ENCODE data around the gene MYH7.

The MYH7 gene

GRCh38 chr14:23439107-23439835, 3.8 kb upstream of the MYH7 start:
- no peak for TF ChIP-seq GATA3 (IDR thresholded peaks at IDR 0.05; ENCODE audit: low read depth, low read length)
- no peak for TF ChIP-seq GATA2 (IDR thresholded peaks at IDR 0.05; ENCODE audit: low read depth, low read length)

GRCh38 chr14:23438101-23438971, 2.9 kb upstream of the MYH7 start:
- TF ChIP-seq GATA3 (IDR thresholded peaks at IDR 0.05; ENCODE audit: low read depth, low read length) (no peak), GATA2 (IDR thresholded peaks at IDR 0.05; ENCODE audit: low read depth, low read length) (no peak)

- no peak for TF ChIP-seq GATA3 (IDR thresholded peaks at IDR 0.05; ENCODE audit: low read depth, low read length)
- no peak for TF ChIP-seq GATA2 (IDR thresholded peaks at IDR 0.05; ENCODE audit: low read depth, low read length)
These were observed 2.0 kb upstream of the MYH7 start for GRCh38 chr14:23437133-23438100.

- no peak for TF ChIP-seq GATA2 (IDR thresholded peaks at IDR 0.05; ENCODE audit: low read depth, low read length)
- no peak for TF ChIP-seq GATA3 (IDR thresholded peaks at IDR 0.05; ENCODE audit: low read depth, low read length)
These were observed 1.1 kb upstream of the MYH7 start for GRCh38 chr14:23436327-23437132.

GRCh38 chr14:23434488-23435222, 805 bp downstream of the MYH7 start:
- TF ChIP-seq GATA2 (IDR thresholded peaks at IDR 0.05; ENCODE audit: low read depth, low read length) (no peak), GATA3 (IDR thresholded peaks at IDR 0.05; ENCODE audit: low read depth, low read length) (no peak)

GRCh38 chr14:23433457-23433856, 2.0 kb downstream of the MYH7 start:
- no peak for TF ChIP-seq GATA3 (IDR thresholded peaks at IDR 0.05; ENCODE audit: low read depth, low read length)
- TF ChIP-seq GATA2 (IDR thresholded peaks at IDR 0.05; ENCODE audit: low read depth, low read length): no peak

GRCh38 chr14:23432946-23433345, 2.5 kb downstream of the MYH7 start:
- no peak for TF ChIP-seq GATA2 (IDR thresholded peaks at IDR 0.05; ENCODE audit: low read depth, low read length)
- TF ChIP-seq GATA3 (IDR thresholded peaks at IDR 0.05; ENCODE audit: low read depth, low read length): no peak

GRCh38 chr14:23432102-23432925, 3.1 kb downstream of the MYH7 start:
- TF ChIP-seq GATA2 (IDR thresholded peaks at IDR 0.05; ENCODE audit: low read depth, low read length): no peak
- TF ChIP-seq GATA3 (IDR thresholded peaks at IDR 0.05; ENCODE audit: low read depth, low read length): no peak

GRCh38 chr14:23431486-23431885, 4.0 kb downstream of the MYH7 start:
- TF ChIP-seq GATA2 (IDR thresholded peaks at IDR 0.05; ENCODE audit: low read depth, low read length) (no peak), GATA3 (IDR thresholded peaks at IDR 0.05; ENCODE audit: low read depth, low read length) (no peak)

- TF ChIP-seq GATA2 (IDR thresholded peaks at IDR 0.05; ENCODE audit: low read depth, low read length) (no peak), GATA3 (IDR thresholded peaks at IDR 0.05; ENCODE audit: low read depth, low read length) (no peak)
These were observed 4.8 kb downstream of the MYH7 start for GRCh38 chr14:23430723-23431085.

- TF ChIP-seq GATA3 (IDR thresholded peaks at IDR 0.05; ENCODE audit: low read depth, low read length) (no peak), GATA2 (IDR thresholded peaks at IDR 0.05; ENCODE audit: low read depth, low read length) (no peak)
These were observed 5.3 kb downstream of the MYH7 start for GRCh38 chr14:23430016-23430722.

Measured in SH-SY5Y (cell line).